ENCODE results near the gene CDKAL1.

DNA sequence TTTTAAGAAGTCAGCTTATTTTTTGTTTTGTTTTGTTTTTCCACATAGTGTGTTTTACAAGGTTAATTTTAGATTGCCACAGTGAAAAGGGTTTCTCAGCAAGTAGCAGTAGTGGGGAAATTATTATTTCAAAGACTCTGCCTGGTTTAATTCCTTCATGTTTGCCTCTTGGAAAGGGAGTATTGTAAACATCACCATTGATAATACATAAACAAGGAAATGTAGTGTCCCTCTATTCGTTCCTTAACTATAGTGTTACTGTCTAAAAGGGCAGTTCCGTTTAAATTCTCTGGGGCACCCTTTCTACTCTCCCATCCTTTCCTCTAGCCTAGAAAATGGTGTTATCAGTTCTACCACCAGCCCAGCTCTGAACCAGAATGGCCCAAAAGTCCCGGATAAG is 668.3 kb downstream of the CDKAL1 start:
- TF ChIP-seq EZH2 (IDR thresholded peaks at IDR 0.05; ENCODE audit: borderline replicate concordance, low read depth, low read length, severe bottlenecking) (no peak), CTCF (IDR thresholded peaks at IDR 0.05; ENCODE audit: borderline replicate concordance, extremely low read depth, low read length, poor library complexity, severe bottlenecking) (no peak)

All from DND-41 (cell line).